GM23338 (cell line): Measurements from ENCODE around the gene RER1. TPM values are rescaled to one million over a fixed set of nuclear protein-coding genes. Genes with fewer than 3 reads are reported as not detected.

Source experiments
- ATAC-seq: fragments of 200-7000 bp; cut with Tn5 transposase; 3 replicates; pipeline ENCODE4 v1.9.1; 2020
- DNase-seq: peaks from one replicate; pipeline ENCODE4 v3.0.0-alpha.2; 2015; ENCODE audit warnings: low spot score
- H2AFZ ChIP-seq: fragments of 200-600 bp; sonication (generic); 2 replicates; pipeline ENCODE4 v1.8.0; 2016; ENCODE audit warnings: antibody characterized with exemption, mild to moderate bottlenecking, moderate library complexity
- H3F3A ChIP-seq: fragments of 200-600 bp; sonication (generic); replicated peaks from 2 replicates; pipeline ENCODE4 v1.8.0; 2017; ENCODE audit warnings: antibody characterized with exemption, mixed run types, low read depth
- H3K27ac ChIP-seq: fragments of 200-600 bp; sonication (generic); 2 replicates; pipeline ENCODE4 v1.6.1; 2016; ENCODE audit warnings: low read depth
- H3K27me3 ChIP-seq: fragments of 200-600 bp; sonication (generic); 2 replicates; pipeline ENCODE4 v1.8.0; 2016; ENCODE audit warnings: mild to moderate bottlenecking, mixed run types, moderate library complexity; ENCODE audit not compliant: insufficient read depth
- H3K36me3 ChIP-seq: fragments of 200-600 bp; sonication (generic); 2 replicates; pipeline ENCODE4 v1.8.0; 2016; ENCODE audit warnings: mild to moderate bottlenecking; ENCODE audit not compliant: insufficient read depth
- H3K4me1 ChIP-seq: fragments of 200-600 bp; sonication (generic); 2 replicates; pipeline ENCODE4 v1.8.0; 2016; ENCODE audit warnings: mild to moderate bottlenecking, moderate library complexity; ENCODE audit not compliant: insufficient read depth
- H3K4me2 ChIP-seq: fragments of 200-600 bp; sonication (generic); 2 replicates; pipeline ENCODE4 v1.7.1; 2017; ENCODE audit warnings: mixed run types
- H3K4me3 ChIP-seq: fragments of 200-600 bp; sonication (generic); 2 replicates; pipeline ENCODE4 v1.6.1; 2016; ENCODE audit warnings: mixed run types
- H3K79me2 ChIP-seq: fragments of 200-600 bp; sonication (generic); replicated peaks from 2 replicates; pipeline ENCODE4 v1.8.0; 2017; ENCODE audit warnings: mild to moderate bottlenecking; ENCODE audit not compliant: insufficient read depth
- H3K9me2 ChIP-seq: fragments of 200-600 bp; sonication (generic); 2 replicates; pipeline ENCODE4 v1.8.0; 2017; ENCODE audit not compliant: insufficient read depth
- H4K20me1 ChIP-seq: fragments of 200-600 bp; sonication (generic); replicated peaks from 2 replicates; pipeline ENCODE4 v1.8.0; 2017; ENCODE audit warnings: mild to moderate bottlenecking; ENCODE audit not compliant: insufficient read depth
- H3K27ac Mint-ChIP-seq: 2 replicates; pipeline ENCODE4 v1.8.0; 2020; ENCODE audit warnings: inconsistent platforms, mild to moderate bottlenecking, moderate library complexity, mixed read lengths
- H3K27me3 Mint-ChIP-seq: 3 replicates; pipeline ENCODE4 v1.8.0; 2022; ENCODE audit warnings: low read depth, mild to moderate bottlenecking, moderate library complexity, mixed read lengths, inconsistent platforms; ENCODE audit not compliant: insufficient read depth, poor library complexity
- H3K36me3 Mint-ChIP-seq: 3 replicates; pipeline ENCODE4 v1.8.0; 2021; ENCODE audit warnings: low read depth, mild to moderate bottlenecking, inconsistent platforms, moderate library complexity, mixed read lengths
- H3K4me1 Mint-ChIP-seq: 3 replicates; pipeline ENCODE4 v1.8.0; 2020; ENCODE audit warnings: mild to moderate bottlenecking, inconsistent platforms, mixed read lengths
- H3K4me3 Mint-ChIP-seq: 3 replicates; pipeline ENCODE4 v1.8.0; 2021; ENCODE audit warnings: moderate library complexity, mild to moderate bottlenecking, inconsistent platforms, mixed read lengths
- H3K9me3 Mint-ChIP-seq: 3 replicates; pipeline ENCODE4 v1.8.0; 2020; ENCODE audit warnings: moderate library complexity, mild to moderate bottlenecking, inconsistent platforms, mixed read lengths
- CREB1 ChIP-seq: fragments of 250-450 bp; sonication (Bioruptor Pico); IDR thresholded peaks from 2 replicates; pipeline ENCODE4 v1.5.0; 2020; ENCODE audit warnings: low read depth, mild to moderate bottlenecking, moderate library complexity
- EZH2phosphoT487 ChIP-seq: fragments of 200-600 bp; sonication (generic); IDR thresholded peaks from one replicate; pipeline ENCODE4 v1.8.1; 2018; ENCODE audit warnings: antibody characterized with exemption; ENCODE audit not compliant: unreplicated experiment
- JUNB ChIP-seq: IDR thresholded peaks from one replicate; pipeline ENCODE4 v1.6.1; 2016; ENCODE audit warnings: antibody characterized with exemption; ENCODE audit not compliant: unreplicated experiment
- NANOG ChIP-seq: IDR thresholded peaks from 2 replicates; pipeline ENCODE4 v1.6.1; 2016; ENCODE audit warnings: antibody characterized with exemption, borderline replicate concordance
- POLR2AphosphoS5 ChIP-seq: IDR thresholded peaks from 2 replicates; pipeline ENCODE4 v1.6.1; 2016; ENCODE audit warnings: antibody characterized with exemption, low read depth
- ZNF114 ChIP-seq: fragments of 250-450 bp; sonication (Bioruptor Pico); IDR thresholded peaks from 2 replicates; pipeline ENCODE4 v1.5.0; 2020; ENCODE audit warnings: mild to moderate bottlenecking, moderate library complexity
- ZNF331 ChIP-seq: fragments of 250-450 bp; sonication (Bioruptor Pico); IDR thresholded peaks from 2 replicates; pipeline ENCODE4 v1.5.0; 2020; ENCODE audit warnings: low read depth, mild to moderate bottlenecking, moderate library complexity
- polyA plus RNA-seq: library from polyadenylated mRNA; unstranded; fragments of >200 nt; fragmentation: Nextera tagmentation; extraction: Ambion mirVana; gene quantifications from 2 replicates; pipeline ENCODE4 v1.2.1, GENCODE V29; 2016
- total RNA-seq: library from RNA; depleted of rRNA; stranded (reverse); fragments of >200 nt; shearing (Covaris generic); gene quantifications from 2 replicates; pipeline ENCODE4 v1.2.3, GENCODE V29; 2014
- TF ChIP-seq, protein P1 (sequence below): IDR thresholded peaks from one replicate; pipeline ENCODE4 v1.6.1; 2018; ENCODE audit warnings: antibody characterized with exemption; ENCODE audit not compliant: unreplicated experiment
- TF ChIP-seq, protein P2 (sequence below): IDR thresholded peaks from 2 replicates; pipeline ENCODE4 v1.6.1; 2016; ENCODE audit warnings: antibody characterized with exemption
- TF ChIP-seq, protein P3 (sequence below): fragments of 250-450 bp; sonication (Bioruptor Pico); IDR thresholded peaks from 2 replicates; pipeline ENCODE4 v1.5.0; 2020; ENCODE audit warnings: mild to moderate bottlenecking, moderate library complexity

Gene RER1
- total and polyA plus RNA-seq, 2 experiments from 2014 or later, result 58.4 to 99.5 TPM

GRCh38 chr1:2438641-2439040 lies 47.0 kb downstream of the RER1 start:
- TF ChIP-seq JUNB (no peak), EZH2phosphoT487 (no peak), ZNF114 (CRISPR knock-in tag) (no peak), NANOG (no peak), CREB1 (no peak), ZNF331 (no peak), POLR2AphosphoS5 (no peak)
- TF ChIP-seq, protein P1, sequence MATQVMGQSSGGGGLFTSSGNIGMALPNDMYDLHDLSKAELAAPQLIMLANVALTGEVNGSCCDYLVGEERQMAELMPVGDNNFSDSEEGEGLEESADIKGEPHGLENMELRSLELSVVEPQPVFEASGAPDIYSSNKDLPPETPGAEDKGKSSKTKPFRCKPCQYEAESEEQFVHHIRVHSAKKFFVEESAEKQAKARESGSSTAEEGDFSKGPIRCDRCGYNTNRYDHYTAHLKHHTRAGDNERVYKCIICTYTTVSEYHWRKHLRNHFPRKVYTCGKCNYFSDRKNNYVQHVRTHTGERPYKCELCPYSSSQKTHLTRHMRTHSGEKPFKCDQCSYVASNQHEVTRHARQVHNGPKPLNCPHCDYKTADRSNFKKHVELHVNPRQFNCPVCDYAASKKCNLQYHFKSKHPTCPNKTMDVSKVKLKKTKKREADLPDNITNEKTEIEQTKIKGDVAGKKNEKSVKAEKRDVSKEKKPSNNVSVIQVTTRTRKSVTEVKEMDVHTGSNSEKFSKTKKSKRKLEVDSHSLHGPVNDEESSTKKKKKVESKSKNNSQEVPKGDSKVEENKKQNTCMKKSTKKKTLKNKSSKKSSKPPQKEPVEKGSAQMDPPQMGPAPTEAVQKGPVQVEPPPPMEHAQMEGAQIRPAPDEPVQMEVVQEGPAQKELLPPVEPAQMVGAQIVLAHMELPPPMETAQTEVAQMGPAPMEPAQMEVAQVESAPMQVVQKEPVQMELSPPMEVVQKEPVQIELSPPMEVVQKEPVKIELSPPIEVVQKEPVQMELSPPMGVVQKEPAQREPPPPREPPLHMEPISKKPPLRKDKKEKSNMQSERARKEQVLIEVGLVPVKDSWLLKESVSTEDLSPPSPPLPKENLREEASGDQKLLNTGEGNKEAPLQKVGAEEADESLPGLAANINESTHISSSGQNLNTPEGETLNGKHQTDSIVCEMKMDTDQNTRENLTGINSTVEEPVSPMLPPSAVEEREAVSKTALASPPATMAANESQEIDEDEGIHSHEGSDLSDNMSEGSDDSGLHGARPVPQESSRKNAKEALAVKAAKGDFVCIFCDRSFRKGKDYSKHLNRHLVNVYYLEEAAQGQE, result no peak
- TF ChIP-seq, protein P2, sequence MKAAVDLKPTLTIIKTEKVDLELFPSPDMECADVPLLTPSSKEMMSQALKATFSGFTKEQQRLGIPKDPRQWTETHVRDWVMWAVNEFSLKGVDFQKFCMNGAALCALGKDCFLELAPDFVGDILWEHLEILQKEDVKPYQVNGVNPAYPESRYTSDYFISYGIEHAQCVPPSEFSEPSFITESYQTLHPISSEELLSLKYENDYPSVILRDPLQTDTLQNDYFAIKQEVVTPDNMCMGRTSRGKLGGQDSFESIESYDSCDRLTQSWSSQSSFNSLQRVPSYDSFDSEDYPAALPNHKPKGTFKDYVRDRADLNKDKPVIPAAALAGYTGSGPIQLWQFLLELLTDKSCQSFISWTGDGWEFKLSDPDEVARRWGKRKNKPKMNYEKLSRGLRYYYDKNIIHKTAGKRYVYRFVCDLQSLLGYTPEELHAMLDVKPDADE, result no peak
- TF ChIP-seq, protein P3, sequence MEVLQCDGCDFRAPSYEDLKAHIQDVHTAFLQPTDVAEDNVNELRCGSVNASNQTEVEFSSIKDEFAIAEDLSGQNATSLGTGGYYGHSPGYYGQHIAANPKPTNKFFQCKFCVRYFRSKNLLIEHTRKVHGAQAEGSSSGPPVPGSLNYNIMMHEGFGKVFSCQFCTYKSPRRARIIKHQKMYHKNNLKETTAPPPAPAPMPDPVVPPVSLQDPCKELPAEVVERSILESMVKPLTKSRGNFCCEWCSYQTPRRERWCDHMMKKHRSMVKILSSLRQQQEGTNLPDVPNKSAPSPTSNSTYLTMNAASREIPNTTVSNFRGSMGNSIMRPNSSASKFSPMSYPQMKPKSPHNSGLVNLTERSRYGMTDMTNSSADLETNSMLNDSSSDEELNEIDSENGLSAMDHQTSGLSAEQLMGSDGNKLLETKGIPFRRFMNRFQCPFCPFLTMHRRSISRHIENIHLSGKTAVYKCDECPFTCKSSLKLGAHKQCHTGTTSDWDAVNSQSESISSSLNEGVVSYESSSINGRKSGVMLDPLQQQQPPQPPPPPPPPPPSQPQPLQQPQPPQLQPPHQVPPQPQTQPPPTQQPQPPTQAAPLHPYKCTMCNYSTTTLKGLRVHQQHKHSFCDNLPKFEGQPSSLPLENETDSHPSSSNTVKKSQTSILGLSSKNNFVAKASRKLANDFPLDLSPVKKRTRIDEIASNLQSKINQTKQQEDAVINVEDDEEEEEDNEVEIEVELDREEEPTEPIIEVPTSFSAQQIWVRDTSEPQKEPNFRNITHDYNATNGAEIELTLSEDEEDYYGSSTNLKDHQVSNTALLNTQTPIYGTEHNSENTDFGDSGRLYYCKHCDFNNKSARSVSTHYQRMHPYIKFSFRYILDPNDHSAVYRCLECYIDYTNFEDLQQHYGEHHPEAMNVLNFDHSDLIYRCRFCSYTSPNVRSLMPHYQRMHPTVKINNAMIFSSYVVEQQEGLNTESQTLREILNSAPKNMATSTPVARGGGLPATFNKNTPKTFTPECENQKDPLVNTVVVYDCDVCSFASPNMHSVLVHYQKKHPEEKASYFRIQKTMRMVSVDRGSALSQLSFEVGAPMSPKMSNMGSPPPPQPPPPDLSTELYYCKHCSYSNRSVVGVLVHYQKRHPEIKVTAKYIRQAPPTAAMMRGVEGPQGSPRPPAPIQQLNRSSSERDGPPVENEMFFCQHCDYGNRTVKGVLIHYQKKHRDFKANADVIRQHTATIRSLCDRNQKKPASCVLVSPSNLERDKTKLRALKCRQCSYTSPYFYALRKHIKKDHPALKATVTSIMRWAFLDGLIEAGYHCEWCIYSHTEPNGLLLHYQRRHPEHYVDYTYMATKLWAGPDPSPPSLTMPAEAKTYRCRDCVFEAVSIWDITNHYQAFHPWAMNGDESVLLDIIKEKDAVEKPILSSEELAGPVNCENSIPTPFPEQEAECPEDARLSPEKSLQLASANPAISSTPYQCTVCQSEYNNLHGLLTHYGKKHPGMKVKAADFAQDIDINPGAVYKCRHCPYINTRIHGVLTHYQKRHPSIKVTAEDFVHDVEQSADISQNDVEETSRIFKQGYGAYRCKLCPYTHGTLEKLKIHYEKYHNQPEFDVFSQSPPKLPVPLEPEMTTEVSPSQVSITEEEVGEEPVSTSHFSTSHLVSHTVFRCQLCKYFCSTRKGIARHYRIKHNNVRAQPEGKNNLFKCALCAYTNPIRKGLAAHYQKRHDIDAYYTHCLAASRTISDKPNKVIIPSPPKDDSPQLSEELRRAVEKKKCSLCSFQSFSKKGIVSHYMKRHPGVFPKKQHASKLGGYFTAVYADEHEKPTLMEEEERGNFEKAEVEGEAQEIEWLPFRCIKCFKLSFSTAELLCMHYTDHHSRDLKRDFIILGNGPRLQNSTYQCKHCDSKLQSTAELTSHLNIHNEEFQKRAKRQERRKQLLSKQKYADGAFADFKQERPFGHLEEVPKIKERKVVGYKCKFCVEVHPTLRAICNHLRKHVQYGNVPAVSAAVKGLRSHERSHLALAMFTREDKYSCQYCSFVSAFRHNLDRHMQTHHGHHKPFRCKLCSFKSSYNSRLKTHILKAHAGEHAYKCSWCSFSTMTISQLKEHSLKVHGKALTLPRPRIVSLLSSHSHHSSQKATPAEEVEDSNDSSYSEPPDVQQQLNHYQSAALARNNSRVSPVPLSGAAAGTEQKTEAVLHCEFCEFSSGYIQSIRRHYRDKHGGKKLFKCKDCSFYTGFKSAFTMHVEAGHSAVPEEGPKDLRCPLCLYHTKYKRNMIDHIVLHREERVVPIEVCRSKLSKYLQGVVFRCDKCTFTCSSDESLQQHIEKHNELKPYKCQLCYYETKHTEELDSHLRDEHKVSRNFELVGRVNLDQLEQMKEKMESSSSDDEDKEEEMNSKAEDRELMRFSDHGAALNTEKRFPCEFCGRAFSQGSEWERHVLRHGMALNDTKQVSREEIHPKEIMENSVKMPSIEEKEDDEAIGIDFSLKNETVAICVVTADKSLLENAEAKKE (CRISPR knock-in tag), result no peak
- Histone ChIP-seq H4K20me1 (no peaks in the 10 kb centered on the region), H3K27ac (no peak overlapping the region), H3K36me3 (no peaks in the 10 kb centered on the region), H3K4me3 (no peak overlapping the region), H3F3A (no peaks in the 10 kb centered on the region), H2AFZ (no peak overlapping the region), H3K9me2 (no peaks in the 10 kb centered on the region), H3K27me3 (peaks cover 11% of the 10 kb centered on the region), H3K4me2 (no peak overlapping the region), H3K4me1 (no peaks in the 10 kb centered on the region), H3K79me2 (no peaks in the 10 kb centered on the region)
- DNase-seq (no peak), ATAC-seq (no peak)
- no peaks in the 10 kb centered on the region for H3K36me3 Mint-ChIP-seq
- H3K27me3 Mint-ChIP-seq, result peaks cover 6% of the 10 kb centered on the region
- no peak overlapping the region for H3K4me3 Mint-ChIP-seq
- no peak overlapping the region for H3K27ac Mint-ChIP-seq
- H3K4me1 Mint-ChIP-seq, result no peaks in the 10 kb centered on the region
- H3K9me3 Mint-ChIP-seq, result no peaks in the 10 kb centered on the region
